ENCODE data around the gene DMXL2.

Gene DMXL2, protein sequence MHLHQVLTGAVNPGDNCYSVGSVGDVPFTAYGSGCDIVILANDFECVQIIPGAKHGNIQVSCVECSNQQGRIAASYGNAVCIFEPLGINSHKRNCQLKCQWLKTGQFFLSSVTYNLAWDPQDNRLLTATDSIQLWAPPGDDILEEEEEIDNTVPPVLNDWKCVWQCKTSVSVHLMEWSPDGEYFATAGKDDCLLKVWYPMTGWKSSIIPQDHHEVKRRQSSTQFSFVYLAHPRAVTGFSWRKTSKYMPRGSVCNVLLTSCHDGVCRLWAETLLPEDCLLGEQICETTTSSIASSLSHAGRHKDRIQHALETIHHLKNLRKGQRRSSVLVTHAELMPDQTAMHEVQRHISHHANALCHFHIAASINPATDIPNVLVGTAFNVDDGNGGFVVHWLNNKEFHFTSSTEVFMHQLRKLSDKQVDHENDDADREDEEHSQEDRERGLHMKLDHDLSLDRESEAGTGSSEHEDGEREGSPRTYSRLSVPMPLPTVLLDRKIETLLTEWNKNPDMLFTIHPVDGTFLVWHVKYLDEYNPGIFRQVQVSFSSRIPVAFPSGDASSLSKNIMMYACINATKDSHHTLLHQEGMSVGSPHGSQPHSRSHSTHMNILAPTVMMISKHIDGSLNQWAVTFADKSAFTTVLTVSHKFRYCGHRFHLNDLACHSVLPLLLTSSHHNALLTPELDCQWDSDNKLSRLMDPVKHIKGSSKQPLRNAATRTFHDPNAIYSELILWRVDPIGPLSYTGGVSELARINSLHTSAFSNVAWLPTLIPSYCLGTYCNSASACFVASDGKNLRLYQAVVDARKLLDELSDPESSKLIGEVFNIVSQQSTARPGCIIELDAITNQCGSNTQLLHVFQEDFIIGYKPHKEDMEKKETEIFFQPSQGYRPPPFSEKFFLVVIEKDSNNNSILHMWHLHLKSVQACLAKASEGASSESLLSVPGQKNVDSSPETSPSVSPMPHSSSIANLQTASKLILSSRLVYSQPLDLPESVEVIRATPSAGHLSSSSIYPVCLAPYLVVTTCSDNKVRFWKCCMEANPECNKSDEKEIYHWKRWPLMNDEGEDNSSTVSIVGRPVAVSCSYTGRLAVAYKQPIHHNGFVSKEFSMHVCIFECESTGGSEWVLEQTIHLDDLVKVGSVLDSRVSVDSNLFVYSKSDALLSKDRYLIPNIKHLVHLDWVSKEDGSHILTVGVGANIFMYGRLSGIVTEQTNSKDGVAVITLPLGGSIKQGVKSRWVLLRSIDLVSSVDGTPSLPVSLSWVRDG (N-terminal part only)

DNA sequence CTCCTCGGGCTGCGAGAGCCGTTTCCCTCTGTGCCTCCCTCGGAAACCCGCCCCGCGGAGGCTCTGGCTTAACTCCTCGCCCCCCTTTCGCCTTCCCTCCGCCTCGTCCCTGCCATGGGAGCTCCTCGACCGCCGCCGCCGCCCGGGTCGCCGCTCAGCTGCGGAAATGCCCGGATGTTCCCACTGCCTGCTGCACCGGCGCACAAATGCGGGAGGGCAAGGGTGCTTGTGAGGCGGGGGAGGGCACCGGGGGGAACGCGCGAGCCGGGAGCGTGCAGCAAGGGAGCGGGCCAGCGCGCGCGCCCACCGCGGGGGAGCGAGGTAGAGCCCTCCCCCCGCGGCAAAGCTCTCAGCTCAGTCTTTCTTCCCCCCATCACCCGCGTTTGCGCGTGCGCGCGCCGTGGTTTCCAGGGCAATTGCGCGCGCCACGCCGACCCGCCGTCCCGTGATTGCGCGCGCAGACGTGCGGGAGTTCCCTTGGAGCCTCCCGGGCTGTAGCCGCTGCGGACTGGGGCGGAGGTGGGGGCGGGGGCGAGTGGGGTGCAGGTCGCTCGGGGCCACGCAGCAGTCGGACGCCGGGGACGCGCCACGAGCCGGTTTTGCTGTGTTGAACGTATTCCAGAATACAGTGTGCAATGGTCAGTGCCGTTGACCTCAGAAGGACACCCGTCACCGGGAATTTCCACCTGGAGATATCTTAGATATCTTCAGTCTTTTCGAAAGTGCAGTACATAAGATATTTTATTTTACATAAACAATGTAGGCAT, at the start of gene DMXL2:
Gene DMXL2 (minus strand): TSS at position 168 of the 767 bp plus-strand sequence. CDS start 226 bp downstream, outside the sequence.
- DNase-seq, result peak; percentile 98
- peak within 1 kb of the TSS; percentile 89 for H3K27ac ChIP-seq

DNA sequence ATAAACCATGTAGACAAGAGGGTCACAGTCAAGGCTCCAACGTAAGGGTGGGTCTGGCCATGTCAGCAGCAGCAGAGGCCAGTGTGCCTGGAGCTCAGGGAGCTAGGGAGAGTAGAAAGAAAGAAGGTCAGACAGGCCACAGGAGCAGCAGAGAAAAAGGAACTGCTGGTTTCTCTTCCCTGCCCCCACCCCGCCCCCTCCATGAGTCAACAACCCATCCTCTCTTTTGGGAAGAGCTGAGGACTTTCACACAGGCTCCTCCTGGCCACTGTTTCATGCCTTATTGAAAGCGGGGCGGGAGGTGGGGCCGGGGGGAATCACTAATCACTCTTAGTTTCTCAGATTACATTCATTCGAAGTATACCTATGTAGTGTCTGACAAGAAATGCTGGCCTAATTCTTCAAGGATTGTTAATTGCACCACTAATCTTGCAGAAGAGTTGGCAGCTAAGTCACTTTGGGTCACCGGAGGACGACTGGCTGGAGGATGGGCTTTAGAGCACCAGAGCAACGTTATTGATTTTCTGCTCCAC, 49.6 kb upstream of the DMXL2 start:
- H3K27me3 ChIP-seq (ENCODE audit: insufficient read depth, low read depth, severe bottlenecking), result no peaks in the 10 kb centered on the region
- no peak overlapping the region for H3K4me3 ChIP-seq (ENCODE audit: low read depth, low read length)
- peak; percentile 83 for DNase-seq
- no peak overlapping the region for H3K27ac ChIP-seq
- H3K9me3 ChIP-seq (ENCODE audit: severe bottlenecking), result no peaks in the 10 kb centered on the region
- no peaks in the 10 kb centered on the region for H3K36me3 ChIP-seq
- TF ChIP-seq, protein P1, sequence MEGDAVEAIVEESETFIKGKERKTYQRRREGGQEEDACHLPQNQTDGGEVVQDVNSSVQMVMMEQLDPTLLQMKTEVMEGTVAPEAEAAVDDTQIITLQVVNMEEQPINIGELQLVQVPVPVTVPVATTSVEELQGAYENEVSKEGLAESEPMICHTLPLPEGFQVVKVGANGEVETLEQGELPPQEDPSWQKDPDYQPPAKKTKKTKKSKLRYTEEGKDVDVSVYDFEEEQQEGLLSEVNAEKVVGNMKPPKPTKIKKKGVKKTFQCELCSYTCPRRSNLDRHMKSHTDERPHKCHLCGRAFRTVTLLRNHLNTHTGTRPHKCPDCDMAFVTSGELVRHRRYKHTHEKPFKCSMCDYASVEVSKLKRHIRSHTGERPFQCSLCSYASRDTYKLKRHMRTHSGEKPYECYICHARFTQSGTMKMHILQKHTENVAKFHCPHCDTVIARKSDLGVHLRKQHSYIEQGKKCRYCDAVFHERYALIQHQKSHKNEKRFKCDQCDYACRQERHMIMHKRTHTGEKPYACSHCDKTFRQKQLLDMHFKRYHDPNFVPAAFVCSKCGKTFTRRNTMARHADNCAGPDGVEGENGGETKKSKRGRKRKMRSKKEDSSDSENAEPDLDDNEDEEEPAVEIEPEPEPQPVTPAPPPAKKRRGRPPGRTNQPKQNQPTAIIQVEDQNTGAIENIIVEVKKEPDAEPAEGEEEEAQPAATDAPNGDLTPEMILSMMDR (IDR thresholded peaks at IDR 0.05; ENCODE audit: low read depth, low read length), result no peak

More for the DNA sequence above, at the start of gene DMXL2:
- no peaks in the 10 kb centered on the region for H3K27me3 ChIP-seq (ENCODE audit: insufficient read depth, low read depth, severe bottlenecking)
- H3K36me3 ChIP-seq, result peaks cover 4% of the 10 kb centered on the region
- H3K4me3 ChIP-seq (ENCODE audit: low read depth, low read length), result peak within 1 kb of the TSS; percentile 94
- TF ChIP-seq, protein P1 (IDR thresholded peaks at IDR 0.05; ENCODE audit: low read depth, low read length), result no peak
- no peaks in the 10 kb centered on the region for H3K9me3 ChIP-seq (ENCODE audit: severe bottlenecking)

DNA sequence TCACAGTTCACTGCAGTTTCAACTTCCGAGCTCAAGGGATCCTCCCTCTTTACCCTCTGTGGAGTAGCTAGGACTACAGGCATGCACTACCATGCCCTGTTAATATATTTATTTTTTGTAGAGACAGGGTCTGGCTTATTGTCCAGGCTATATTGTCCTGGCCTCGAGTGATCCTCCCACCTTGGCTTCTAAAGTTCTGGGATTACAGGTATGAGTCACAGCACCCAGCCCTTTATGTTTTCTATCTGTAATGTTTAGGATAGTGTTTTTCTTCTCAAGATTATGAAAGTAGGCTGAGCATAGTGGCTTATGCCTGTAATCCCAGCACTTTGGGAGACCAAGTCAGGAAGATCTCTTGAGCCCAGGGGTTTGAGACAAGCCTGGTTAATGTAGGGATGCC, 46.8 kb upstream of the DMXL2 start:
- Histone ChIP-seq H3K36me3 (no peaks in the 10 kb centered on the region), H3K4me3 (ENCODE audit: low read depth, low read length) (no peak overlapping the region), H3K27me3 (ENCODE audit: insufficient read depth, low read depth, severe bottlenecking) (no peaks in the 10 kb centered on the region), H3K27ac (no peak overlapping the region), H3K9me3 (ENCODE audit: severe bottlenecking) (no peaks in the 10 kb centered on the region)
- DNase-seq, result no peak
- TF ChIP-seq, protein P1 (IDR thresholded peaks at IDR 0.05; ENCODE audit: low read depth, low read length), result no peak

DNA sequence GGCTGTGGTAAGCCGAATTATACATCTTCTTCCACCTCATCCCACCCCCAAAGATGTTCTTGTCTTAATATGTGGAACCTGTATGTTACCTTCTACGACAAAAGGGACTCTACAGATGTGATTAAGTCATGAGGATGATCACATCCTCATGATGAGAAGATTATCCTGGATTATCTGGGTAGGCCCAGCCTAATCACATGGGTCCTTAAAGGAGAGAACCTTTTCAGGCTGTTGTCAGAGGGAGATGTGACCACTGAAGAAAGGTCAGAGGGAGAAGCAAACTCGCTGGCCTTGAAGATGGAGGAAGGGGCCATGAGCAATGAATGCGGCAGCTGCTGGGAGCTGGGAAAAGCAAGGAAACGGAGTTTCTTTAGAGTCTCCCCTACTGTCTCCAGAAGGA, 45.9 kb upstream of the DMXL2 start:
- no peak overlapping the region for H3K4me3 ChIP-seq (ENCODE audit: low read depth, low read length)
- H3K9me3 ChIP-seq (ENCODE audit: severe bottlenecking), result no peaks in the 10 kb centered on the region
- no peaks in the 10 kb centered on the region for H3K36me3 ChIP-seq
- peak; percentile 56 for DNase-seq
- no peak overlapping the region for H3K27ac ChIP-seq
- H3K27me3 ChIP-seq (ENCODE audit: insufficient read depth, low read depth, severe bottlenecking), result no peaks in the 10 kb centered on the region
- TF ChIP-seq, protein P1 (IDR thresholded peaks at IDR 0.05; ENCODE audit: low read depth, low read length), result no peak

DNA sequence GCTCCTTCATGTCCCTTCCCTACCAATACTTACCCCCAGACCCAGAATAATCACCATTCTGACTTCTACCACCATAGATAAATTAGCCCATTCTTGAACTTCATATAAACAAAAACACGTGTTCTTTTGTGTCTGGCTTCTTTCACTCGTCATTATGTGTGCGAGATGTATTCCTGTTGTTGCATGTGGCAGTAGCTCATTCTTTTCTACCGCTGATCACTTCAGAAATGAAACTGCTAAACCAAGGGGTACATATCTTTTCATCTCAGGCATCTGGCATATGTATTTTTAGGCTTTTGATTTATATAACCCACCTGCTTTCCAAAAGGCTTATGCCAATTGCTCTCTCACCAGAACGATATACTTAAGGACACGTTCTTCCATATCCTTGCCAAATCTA, 44.9 kb upstream of the DMXL2 start:
- TF ChIP-seq, protein P1 (IDR thresholded peaks at IDR 0.05; ENCODE audit: low read depth, low read length), result no peak
- DNase-seq, result no peak
- Histone ChIP-seq H3K36me3 (no peaks in the 10 kb centered on the region), H3K9me3 (ENCODE audit: severe bottlenecking) (no peaks in the 10 kb centered on the region), H3K27me3 (ENCODE audit: insufficient read depth, low read depth, severe bottlenecking) (no peaks in the 10 kb centered on the region), H3K4me3 (ENCODE audit: low read depth, low read length) (no peak overlapping the region), H3K27ac (no peak overlapping the region)
